A549 (cell line): Measurements from ENCODE around the gene TGOLN2.
"Not testable (repeated sequence)": the region's sequence is repeated elsewhere in the genome, so short reads cannot be mapped to it uniquely, and the experiment has no call there.

ENCODE experiments used
- BCL3 ChIP-seq: fragments of >200 bp; sonication (Bioruptor Twin); formaldehyde crosslinking; IDR thresholded peaks from 3 replicates; pipeline ENCODE4 v1.6.1; 2016
- CTCF ChIP-seq: fragments of >200 bp; sonication (Bioruptor Twin); formaldehyde crosslinking; IDR thresholded peaks from 3 replicates; pipeline ENCODE4 v1.5.1; 2016
- EP300 ChIP-seq, 2 experiments: fragments of >200 bp; sonication (Bioruptor Twin); formaldehyde crosslinking; IDR thresholded peaks; 2 replicates in 1 of 2; 3 replicates in 1 of 2; pipeline ENCODE4 v1.6.1; 2016 to 2017
- MAX ChIP-seq: IDR thresholded peaks from 2 replicates; pipeline ENCODE4 v1.6.1; 2012
- POLR2A ChIP-seq: IDR thresholded peaks from 2 replicates; pipeline ENCODE4 v1.6.1; 2012; ENCODE audit warnings: mild to moderate bottlenecking, low read length
- POLR2AphosphoS2 ChIP-seq: conservative IDR thresholded peaks from 2 replicates; pipeline ENCODE4 v1.6.1; 2012; ENCODE audit warnings: low read length, improper control_type of control experiment, inconsistent platforms
- REST ChIP-seq: fragments of 200-600 bp; sonication (generic); IDR thresholded peaks from 2 replicates; pipeline ENCODE4 v1.6.1; 2016; ENCODE audit warnings: antibody characterized with exemption, mild to moderate bottlenecking, moderate library complexity
- RNF2 ChIP-seq: fragments of 200-600 bp; sonication (generic); IDR thresholded peaks from 2 replicates; pipeline ENCODE4 v1.6.1; 2016; ENCODE audit warnings: low read depth, mild to moderate bottlenecking, antibody characterized with exemption, moderate library complexity, borderline replicate concordance
- TP53 ChIP-seq: fragments of 250-450 bp; sonication (Bioruptor Pico); IDR thresholded peaks from 2 replicates; pipeline ENCODE4 v1.5.0; 2021; ENCODE audit warnings: mild to moderate bottlenecking, moderate library complexity
- ZFP36 ChIP-seq: fragments of 450-650 bp; IDR thresholded peaks from 2 replicates; pipeline ENCODE4 v1.6.1; 2014; ENCODE audit warnings: borderline replicate concordance; ENCODE audit not compliant: partially characterized antibody

GRCh38 chr2:85343207-85343895, 15.6 kb upstream of the TGOLN2 start:
- not testable (repeated sequence) for TF ChIP-seq ZFP36; MAX; TP53; CTCF; REST; RNF2; POLR2AphosphoS2; POLR2A; EP300 (IDR thresholded peaks at IDR 0.05); BCL3
